ENCODE measurements around the gene LRIG1.

The LRIG1 gene

DNA sequence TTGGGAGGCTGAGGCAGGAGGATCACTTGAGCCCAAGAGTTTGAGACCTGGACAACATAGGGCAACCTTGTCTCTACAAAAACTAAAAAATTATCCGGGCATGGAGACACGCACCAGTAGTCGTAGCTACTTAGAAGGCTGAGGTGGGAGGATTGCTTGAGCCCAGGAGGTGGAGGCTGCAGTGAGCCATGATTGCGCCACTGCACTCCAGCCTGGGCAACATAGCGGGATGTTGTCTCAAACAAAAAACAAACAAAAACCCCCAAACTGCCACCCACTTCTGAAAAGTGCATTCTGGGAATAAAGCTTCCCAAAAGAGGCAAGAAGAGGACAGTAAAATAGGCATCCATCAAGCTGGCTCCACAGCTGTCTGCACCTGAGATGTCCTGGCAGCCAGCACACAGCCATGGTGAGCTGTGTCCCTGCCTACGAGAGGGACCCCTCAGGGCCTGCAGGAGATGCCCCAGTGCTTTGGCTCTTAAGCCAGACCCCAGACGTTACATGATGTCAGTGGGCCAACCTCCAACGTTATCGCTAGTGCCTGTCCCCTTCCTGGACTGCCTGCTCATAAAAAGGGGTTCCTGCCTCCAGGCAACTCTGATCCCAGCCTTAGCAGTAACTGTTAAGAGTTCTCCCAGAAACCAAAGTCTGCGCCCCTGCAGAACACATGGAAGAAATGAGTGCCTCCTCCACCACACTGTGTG is 101.1 kb downstream of the LRIG1 start:
- no peak for DNase-seq

DNA sequence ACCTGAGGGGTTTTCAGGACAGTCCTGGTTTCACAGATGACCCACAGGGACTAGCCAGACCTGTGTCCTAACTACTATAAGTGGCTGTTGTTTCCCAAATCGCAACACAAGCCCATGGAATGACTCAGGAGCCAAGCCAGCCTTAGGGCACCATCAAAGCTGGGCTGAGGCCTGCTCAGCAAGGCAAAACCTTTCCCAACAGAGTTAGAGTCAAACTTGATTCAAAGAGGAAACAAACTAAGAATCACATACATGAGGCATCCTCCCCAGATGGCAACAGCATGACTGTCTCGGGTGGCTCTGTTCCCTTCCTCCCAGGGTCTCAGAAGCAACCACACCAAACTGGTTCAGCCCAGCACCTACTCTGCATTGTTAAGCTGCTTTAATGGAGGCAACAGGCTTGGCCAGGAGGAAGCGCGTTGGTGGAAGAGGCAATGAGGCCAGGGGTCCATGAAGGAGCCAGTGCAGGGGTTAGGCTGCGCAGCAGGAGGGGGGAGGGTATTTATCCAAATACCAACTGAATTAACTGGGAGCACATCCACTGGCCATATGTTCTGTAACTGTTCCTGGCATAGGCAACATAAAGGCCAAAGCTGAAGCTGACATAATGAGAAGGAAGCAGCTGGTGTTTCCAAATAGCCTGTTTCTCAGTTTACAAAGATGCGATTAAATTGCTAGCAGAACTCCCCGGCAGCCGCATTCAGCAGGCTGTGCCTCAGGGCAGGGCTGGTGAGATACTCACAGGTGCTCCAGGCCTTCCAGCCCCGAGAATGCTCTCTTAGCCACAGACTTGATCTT is 102.4 kb downstream of the LRIG1 start:
- no peak for DNase-seq

GRCh38 chr3:66397745-66398144 is 103.1 kb downstream of the LRIG1 start:
- DNase-seq = no peak

DNA sequence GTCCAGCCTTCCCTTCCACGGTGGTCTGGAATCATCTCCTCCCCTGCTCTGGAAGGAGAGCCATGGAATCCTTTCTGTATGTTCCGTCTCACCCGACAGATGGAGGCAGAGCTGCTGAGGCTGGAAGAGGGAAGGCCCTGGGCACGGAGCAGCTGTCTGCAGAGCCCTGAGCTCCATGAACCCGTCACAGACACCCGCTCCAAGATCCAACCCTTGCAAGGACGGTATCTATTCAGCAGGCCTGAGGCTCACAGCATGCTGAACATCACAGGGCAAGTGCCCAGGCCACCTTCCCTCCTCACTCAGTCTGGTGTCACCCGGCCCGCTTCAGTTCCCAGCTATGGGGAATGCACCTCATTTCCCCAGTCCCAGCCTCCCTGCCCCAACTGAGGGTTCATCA is 103.9 kb downstream of the LRIG1 start:
- no peak for DNase-seq

- no peak for DNase-seq
Observed at GRCh38 chr3:66396161-66396760, 104.6 kb downstream of the LRIG1 start.

- no peak for DNase-seq
Observed at GRCh38 chr3:66395635-66396034, 105.2 kb downstream of the LRIG1 start.

- DNase-seq = no peak
Observed at GRCh38 chr3:66394753-66395249, 106.0 kb downstream of the LRIG1 start.

- DNase-seq = no peak
Observed at GRCh38 chr3:66394019-66394752, 106.6 kb downstream of the LRIG1 start.

DNA sequence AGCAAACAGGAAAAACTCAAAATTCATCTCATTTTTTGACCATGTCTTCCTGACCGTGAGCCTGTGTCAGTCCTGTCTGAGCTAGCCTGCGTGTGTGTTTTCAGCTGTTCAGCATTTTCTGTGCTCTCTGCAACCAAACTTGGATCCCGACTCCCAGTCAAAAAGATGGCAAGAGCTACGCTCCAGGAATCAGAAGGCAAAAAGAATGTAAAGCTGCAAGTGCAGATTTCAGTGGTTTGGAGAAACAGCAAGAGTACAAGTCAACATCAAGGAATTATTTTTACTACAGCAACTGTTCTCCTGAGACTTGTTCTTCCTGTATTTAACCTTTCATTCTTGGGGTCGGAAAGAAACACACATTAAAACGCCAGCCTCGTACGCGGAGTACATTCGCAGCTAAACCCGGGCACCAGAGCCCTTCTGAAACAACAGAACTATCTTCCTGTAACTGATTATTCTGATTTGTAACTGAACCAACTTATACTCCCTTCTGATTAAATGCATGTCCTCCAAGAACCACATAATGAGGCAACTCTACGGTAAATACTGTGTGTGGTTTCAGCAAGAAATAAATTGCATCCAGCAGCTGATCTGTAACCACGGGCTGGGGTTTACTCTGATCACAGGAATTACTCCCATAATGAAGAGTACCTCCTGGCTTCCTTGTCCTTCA is 107.4 kb downstream of the LRIG1 start:
- no peak for DNase-seq

DNA sequence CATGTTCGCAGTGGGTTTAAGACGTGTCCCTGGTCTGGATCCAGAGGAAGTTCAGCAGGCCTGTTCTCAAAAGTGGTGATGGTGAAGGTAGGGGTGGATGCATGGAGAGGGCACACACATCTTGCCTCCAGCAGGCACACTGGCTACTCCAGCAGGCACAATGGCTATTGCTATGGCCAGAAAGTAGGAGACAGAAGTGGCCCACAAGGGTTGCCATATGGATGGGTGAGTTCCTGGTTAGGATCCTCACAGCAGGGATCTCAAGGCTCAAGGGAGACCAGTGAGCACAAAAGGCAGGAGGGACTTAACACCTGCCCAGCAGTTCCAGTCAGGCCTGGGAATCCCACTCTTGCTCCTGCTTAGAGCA is 107.9 kb downstream of the LRIG1 start:
- no peak for DNase-seq

DNA sequence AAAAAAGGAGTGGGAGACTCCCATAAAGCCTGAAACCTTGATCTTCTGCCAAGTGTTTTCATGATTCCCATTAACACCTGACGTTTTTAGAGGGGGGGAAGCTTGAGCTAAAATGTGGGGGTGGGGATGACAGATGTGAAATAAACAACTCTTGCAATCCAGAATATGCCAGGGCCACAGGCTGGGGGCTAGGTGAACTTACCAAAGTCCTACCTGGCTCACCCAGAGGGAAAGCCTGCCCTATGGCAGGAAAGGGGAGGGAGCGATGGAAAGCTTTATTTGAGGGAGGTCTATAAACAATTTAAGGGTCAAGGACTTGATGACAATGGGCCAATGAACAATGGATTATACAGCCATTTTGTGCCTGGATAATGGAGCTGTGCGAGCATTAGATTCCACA is 108.3 kb downstream of the LRIG1 start:
- no peak for DNase-seq

- no peak for DNase-seq
Observed at GRCh38 chr3:66390013-66390412, 110.8 kb downstream of the LRIG1 start.

DNA sequence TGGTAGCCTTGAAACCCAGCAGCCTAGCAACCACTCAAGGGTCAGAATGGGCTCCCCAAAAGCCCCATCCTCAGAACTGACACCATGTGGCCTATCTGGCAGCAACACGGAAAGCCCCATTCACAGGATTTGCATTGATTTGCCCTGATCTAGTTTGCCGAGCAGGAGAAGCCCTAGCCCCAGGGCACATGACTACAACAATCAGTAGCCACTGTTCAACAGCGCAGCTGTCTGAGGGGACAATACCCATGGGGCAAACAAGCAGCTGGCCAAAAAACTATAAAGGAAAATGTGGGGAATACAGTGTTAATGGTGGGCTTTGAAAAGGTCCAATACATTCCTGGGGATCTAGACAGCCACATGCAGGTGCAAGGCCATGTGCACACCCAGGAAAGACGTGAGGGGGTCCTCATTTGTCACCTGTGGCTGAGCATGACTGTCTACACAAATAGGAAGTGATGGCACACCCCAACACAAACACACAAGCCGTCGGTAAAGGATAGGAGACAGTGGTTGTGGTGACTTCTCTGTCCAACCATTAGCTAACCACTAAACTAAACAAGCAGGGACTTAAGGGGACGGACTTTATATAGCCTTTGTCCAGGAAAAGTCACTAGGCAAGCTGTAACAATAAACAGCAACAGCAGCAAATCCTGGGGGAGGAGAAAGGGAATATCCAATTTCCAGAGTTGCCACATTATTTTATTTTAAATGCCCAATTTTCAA is 113.7 kb downstream of the LRIG1 start:
- DNase-seq = no peak

- DNase-seq = no peak
Observed at GRCh38 chr3:66386011-66386924, 114.6 kb downstream of the LRIG1 start.

GRCh38 chr3:66385066-66385465 is 115.8 kb downstream of the LRIG1 start:
- no peak for DNase-seq

DNA sequence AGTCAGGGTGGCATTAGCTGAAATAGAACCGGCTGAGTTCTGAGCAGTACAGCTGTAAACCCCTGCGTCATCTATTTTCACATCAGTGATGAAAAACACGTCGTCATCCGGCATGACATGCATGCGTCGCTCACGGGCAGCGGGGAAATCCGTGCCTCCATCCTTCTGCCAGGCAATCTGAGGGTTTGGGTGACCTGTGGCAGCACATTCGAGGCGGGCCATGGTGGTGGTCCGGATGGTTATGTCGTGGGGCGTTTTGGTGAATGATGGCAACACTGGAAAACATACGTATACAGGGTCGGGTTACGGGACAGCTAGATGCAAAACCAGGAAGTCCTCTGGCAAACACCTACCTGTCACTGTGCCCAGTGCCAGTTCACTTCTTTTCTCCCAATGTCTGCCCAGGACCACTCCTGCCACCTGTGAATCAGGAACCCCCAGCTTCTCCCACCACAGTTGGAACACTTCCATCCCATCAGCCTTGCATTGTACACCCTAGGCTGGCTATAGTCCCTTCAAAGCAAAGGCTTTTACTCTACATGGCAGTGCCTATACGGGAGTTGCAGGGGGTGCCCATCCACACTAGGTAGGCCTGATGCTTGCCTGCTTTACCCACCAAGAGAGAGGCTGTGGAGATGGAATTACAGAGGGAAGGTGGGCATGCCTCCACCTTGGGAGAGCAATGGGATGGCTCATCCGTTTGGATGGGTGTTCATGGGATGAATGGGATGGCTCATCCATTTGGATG is 116.7 kb downstream of the LRIG1 start:
- no peak for DNase-seq

DNA sequence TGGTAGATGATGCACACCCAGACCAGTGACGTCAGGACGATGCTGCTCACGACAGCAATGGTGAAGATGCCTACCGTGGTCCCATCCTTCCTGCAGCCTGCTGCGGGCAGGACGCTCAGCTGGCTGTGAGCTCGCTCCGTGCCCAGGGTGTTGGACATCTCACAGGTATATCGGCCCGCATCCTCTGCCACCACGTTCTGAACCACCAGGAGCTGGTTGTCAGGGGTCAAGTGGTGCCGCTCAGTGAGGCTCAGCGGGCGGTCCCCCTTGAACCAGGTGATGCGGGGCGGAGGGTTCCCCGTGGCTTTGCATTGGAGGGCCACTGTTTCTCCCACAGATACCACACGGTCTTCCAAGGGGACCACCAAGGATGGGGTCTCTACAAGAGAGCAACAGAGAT is 117.8 kb downstream of the LRIG1 start:
- no peak for DNase-seq

DNA sequence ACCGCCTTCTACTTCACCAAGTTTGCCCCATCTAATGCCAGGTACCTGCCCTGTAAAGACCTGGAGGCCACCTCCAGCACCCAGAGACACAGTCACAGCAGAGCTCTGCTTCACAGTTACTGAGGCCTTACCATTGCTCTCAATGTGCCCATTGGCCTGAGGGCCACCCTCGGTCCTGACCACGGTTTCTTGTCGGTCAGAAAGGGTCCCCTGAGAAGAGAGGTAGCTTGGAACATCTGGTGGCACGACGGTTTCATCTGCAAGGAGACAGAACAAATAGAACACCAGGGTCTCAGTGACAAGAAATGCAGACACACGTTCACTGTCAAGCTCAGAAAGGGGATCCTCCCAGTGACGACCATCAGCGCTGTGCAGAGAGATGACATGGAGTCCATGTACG is 118.7 kb downstream of the LRIG1 start:
- no peak for DNase-seq

GRCh38 chr3:66381626-66382025 is 119.2 kb downstream of the LRIG1 start:
- no peak for DNase-seq

Measured in NCI-H187 (cell line).